CD4-positive, alpha-beta T cell treated with Interleukin-15 for 4 hours (primary cell): ENCODE results near the gene FOXL1.
"Not testable (repeated sequence)": the region's sequence is repeated elsewhere in the genome, so short reads cannot be mapped to it uniquely, and the experiment has no call there.

Source experiments
- DNase-seq: peaks from one replicate; pipeline ENCODE4 v3.0.0-alpha.2; 2020; ENCODE audit warnings: low spot score

FOXL1 gene

GRCh38 chr16:86580791-86581170 lies 2.4 kb downstream of the FOXL1 start:
- DNase-seq, result no peak

- DNase-seq, result no peak
Observed at GRCh38 chr16:86581458-86581857, 3.1 kb downstream of the FOXL1 start.

- no peak for DNase-seq
Observed at GRCh38 chr16:86584071-86584685, 5.8 kb downstream of the FOXL1 start.

- DNase-seq, result no peak
Observed at GRCh38 chr16:86584726-86585721, 6.7 kb downstream of the FOXL1 start.

GRCh38 chr16:86585821-86586611 lies 7.7 kb downstream of the FOXL1 start:
- DNase-seq, result no peak

GRCh38 chr16:86587487-86587886 lies 9.1 kb downstream of the FOXL1 start:
- DNase-seq, result no peak

GRCh38 chr16:86587955-86588354 lies 9.6 kb downstream of the FOXL1 start:
- DNase-seq, result not testable (repeated sequence)

GRCh38 chr16:86590501-86591144 lies 12.3 kb downstream of the FOXL1 start:
- DNase-seq, result no peak

- DNase-seq, result no peak
Observed at GRCh38 chr16:86591270-86591669, 12.9 kb downstream of the FOXL1 start.

- no peak for DNase-seq
Observed at GRCh38 chr16:86593913-86594620, 15.7 kb downstream of the FOXL1 start.

- DNase-seq, result no peak
Observed at GRCh38 chr16:86594721-86595120, 16.4 kb downstream of the FOXL1 start.

- no peak for DNase-seq
Observed at GRCh38 chr16:86595983-86596605, 17.7 kb downstream of the FOXL1 start.

GRCh38 chr16:86597126-86597879 lies 19.0 kb downstream of the FOXL1 start:
- DNase-seq, result no peak

- no peak for DNase-seq
Observed at GRCh38 chr16:86597880-86598606, 19.7 kb downstream of the FOXL1 start.

- DNase-seq, result no peak
Observed at GRCh38 chr16:86598607-86599565, 20.5 kb downstream of the FOXL1 start.

GRCh38 chr16:86601356-86601755 lies 23.0 kb downstream of the FOXL1 start:
- DNase-seq, result no peak

GRCh38 chr16:86602521-86602920 lies 24.2 kb downstream of the FOXL1 start:
- no peak for DNase-seq
